GM18505 (cell line): Measurements from ENCODE around the gene NAB2.

Experiments used
- ATAC-seq: cut with Tn5 transposase; IDR thresholded peaks from one replicate; pipeline ENCODE4 v1.9.1; 2021; ENCODE audit not compliant: unreplicated experiment
- POLR2A ChIP-seq: IDR thresholded peaks from 4 replicates; pipeline ENCODE4 v1.6.1; 2011; ENCODE audit warnings: borderline replicate concordance; ENCODE audit not compliant: insufficient read depth, insufficient read length; ENCODE audit errors: extremely low read depth

Gene NAB2

GRCh38 chr12:57135527-57136326 lies 46.8 kb downstream of the NAB2 start:
- TF ChIP-seq POLR2A: no peak
- ATAC-seq: no peak

DNA sequence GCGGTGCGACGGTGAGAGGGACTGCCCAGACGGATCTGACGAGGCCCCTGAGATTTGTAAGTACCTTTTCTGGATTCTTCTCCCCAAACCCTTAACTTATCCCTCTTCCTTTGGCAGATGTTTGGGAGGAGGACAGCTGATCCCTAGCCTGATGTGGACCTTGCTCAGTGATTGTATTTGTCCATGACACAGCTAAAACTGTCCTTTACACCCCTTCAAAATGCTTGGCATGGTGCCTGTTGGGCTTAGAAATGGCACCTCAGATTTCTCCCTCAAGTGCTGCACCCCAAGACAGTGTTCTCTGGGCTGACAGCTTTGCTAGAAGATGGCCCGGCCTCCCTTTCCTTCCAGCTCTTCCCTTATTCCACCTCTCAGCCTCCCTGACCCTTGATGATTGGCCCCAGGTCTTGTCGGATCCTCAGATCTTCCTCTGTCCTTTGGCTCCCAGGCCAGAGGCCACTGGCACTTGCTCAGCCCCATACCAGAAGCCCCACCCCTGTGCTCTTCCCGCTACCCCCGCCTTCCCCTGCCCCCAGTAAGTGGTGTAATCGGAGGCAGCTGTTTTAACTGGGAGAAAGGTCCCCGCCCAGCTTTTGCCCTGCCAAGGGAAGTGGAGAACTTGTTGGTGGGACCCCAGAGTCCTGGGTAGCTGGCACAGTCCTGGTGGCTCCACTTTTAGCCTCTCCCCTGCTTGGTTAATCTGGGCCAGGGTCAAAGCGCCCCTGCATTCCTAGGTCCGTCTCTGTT lies 49.8 kb downstream of the NAB2 start:
- no peak for TF ChIP-seq POLR2A
- no peak for ATAC-seq

DNA sequence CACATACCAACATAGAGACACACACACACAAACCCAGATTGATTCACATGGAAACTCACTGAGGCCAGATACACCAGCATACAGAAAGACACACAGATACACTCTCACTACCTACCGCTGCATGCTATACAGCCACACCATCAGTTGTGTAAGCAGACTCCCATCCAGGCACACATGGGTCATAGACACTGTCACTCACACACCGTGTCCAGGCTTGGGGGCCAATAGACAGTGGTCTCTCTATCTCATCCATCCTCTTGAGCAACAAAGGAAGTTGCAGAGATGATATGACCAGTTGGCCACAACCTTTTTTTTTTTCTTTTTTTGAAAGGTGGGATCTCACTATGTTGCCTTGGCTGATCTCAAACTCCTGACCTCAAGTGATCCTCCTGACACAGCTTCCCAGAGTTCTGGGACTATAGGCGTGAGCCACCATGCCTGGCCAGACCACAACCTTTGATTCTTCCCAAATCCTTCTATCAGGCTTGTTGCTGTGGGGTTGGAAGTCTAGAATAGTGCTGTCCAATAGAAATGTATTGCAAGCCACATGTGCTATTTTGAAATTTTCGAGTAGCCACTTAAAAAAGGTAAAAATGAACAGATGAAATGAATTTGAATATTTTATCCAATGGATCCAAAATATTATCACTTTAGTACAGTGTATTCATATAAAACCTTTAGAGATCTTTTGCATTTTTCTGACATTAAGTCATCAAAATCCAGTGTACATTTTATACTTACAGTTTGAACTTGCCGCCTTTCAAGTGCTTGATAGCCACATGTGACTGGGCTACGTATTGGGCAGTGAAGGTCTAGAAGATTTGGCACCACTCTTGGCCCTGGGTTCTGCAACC lies 51.1 kb downstream of the NAB2 start:
- ATAC-seq: no peak
- no peak for TF ChIP-seq POLR2A

DNA sequence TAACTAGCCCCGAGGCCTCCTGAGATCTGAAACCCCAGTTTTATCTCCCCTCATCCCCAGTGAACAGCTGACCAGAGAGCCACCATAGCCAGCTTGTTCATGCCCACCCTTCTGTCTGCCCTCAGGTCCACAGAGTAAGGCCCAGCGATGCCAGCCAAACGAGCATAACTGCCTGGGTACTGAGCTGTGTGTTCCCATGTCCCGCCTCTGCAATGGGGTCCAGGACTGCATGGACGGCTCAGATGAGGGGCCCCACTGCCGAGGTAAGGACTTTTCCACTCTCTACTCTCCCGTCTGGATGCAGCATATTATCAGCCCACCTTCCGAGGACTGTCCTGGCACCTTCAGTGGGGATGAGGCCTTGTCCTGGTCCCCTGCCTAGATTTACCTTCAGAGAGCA lies 52.3 kb downstream of the NAB2 start:
- ATAC-seq: no peak
- no peak for TF ChIP-seq POLR2A

GRCh38 chr12:57142121-57142520 lies 53.2 kb downstream of the NAB2 start:
- no peak for ATAC-seq

GRCh38 chr12:57142727-57143126 lies 53.8 kb downstream of the NAB2 start:
- no peak for TF ChIP-seq POLR2A
- ATAC-seq: no peak

More at GRCh38 chr12:57142121-57142520, 53.2 kb downstream of the NAB2 start:
- TF ChIP-seq POLR2A: no peak

DNA sequence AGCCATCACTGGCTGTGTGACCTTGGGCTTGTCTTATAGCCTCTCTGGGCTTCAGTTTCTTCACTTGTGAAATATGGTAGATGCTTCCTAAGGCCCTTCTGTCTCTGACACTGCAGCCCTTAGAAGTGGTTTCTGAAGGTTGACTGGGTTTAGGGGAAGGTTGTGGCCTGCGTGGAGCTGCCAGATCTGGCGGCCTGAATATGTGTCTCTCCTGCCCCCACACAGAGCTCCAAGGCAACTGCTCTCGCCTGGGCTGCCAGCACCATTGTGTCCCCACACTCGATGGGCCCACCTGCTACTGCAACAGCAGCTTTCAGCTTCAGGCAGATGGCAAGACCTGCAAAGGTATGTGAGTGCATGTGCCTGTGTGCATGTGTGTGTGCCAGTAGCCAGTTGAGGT lies 54.5 kb downstream of the NAB2 start:
- no peak for TF ChIP-seq POLR2A
- ATAC-seq: no peak
